Measurements from ENCODE around the gene MAGEC3.

MAGEC3 gene

GRCh38 chrX:141894733-141895132 lies 56.6 kb downstream of the MAGEC3 start:
- no peaks in the 10 kb centered on the region for H3K9me3 ChIP-seq
- no peak overlapping the region for H3K9ac ChIP-seq
- H4K20me1 ChIP-seq, result no peaks in the 10 kb centered on the region; the same call in 1 of the 2 replicates
- no peaks in the 10 kb centered on the region for H3K4me1 ChIP-seq
- H3K4me3 ChIP-seq, result no peak overlapping the region
- no peak for TF ChIP-seq Cebpa-rat (IDR thresholded peaks at IDR 0.05)
- peaks cover 48% of the 10 kb centered on the region for H3K27me3 ChIP-seq
- no peak overlapping the region for H3K27ac ChIP-seq
- no peak overlapping the region for H3K4me2 ChIP-seq
- no peaks in the 10 kb centered on the region for H3K36me3 ChIP-seq

- Histone ChIP-seq H3K36me3 (no peaks in the 10 kb centered on the region), H3K27me3 (peaks cover 63% of the 10 kb centered on the region), H3K4me2 (no peak overlapping the region), H3K9me3 (no peaks in the 10 kb centered on the region), H3K4me3 (no peak overlapping the region), H3K4me1 (no peaks in the 10 kb centered on the region), H4K20me1 (no peaks in the 10 kb centered on the region; the same call in 1 of the 2 replicates), H3K27ac (no peak overlapping the region), H3K9ac (no peak overlapping the region)
- no peak for TF ChIP-seq Cebpa-rat (IDR thresholded peaks at IDR 0.05)
Observed at GRCh38 chrX:141897690-141898089, 59.6 kb downstream of the MAGEC3 start.

- TF ChIP-seq Cebpa-rat (IDR thresholded peaks at IDR 0.05), result no peak
Observed at GRCh38 chrX:141902366-141902765, 64.2 kb downstream of the MAGEC3 start.

GRCh38 chrX:141903400-141904155 lies 65.5 kb downstream of the MAGEC3 start, which contains the start of gene MAGEC1:
MAGEC1 (plus strand) TSS chrX:141903894; CDS start chrX:141905073, 1,179 bp downstream.
- no peaks in the 10 kb centered on the region for H3K4me1 ChIP-seq
- H3K9ac ChIP-seq, result no peak within 1 kb of the TSS
- TF ChIP-seq Cebpa-rat (IDR thresholded peaks at IDR 0.05), result no peak
- H3K9me3 ChIP-seq, result no peaks in the 10 kb centered on the region
- no peak within 1 kb of the TSS for H3K4me2 ChIP-seq
- no peaks in the 10 kb centered on the region for H3K36me3 ChIP-seq
- no peak within 1 kb of the TSS for H3K4me3 ChIP-seq
- H3K27ac ChIP-seq, result no peak within 1 kb of the TSS
- peaks cover 96% of the 10 kb centered on the region for H3K27me3 ChIP-seq
- peaks cover 12% of the 10 kb centered on the region; the same call in 1 of the 2 replicates for H4K20me1 ChIP-seq

More at GRCh38 chrX:141902366-141902765, 64.2 kb downstream of the MAGEC3 start:
- no peak overlapping the region for H3K27ac ChIP-seq
- no peaks in the 10 kb centered on the region for H3K9me3 ChIP-seq
- H3K4me3 ChIP-seq, result no peak overlapping the region
- H3K9ac ChIP-seq, result no peak overlapping the region
- H3K36me3 ChIP-seq, result no peaks in the 10 kb centered on the region
- peaks cover 94% of the 10 kb centered on the region for H3K27me3 ChIP-seq
- peaks cover 7% of the 10 kb centered on the region; the same call in 1 of the 2 replicates for H4K20me1 ChIP-seq
- H3K4me2 ChIP-seq, result no peak overlapping the region
- H3K4me1 ChIP-seq, result no peaks in the 10 kb centered on the region

GRCh38 chrX:141904262-141904661 lies 66.1 kb downstream of the MAGEC3 start:
- peaks cover 98% of the 10 kb centered on the region for H3K27me3 ChIP-seq
- no peaks in the 10 kb centered on the region for H3K4me1 ChIP-seq
- H3K4me3 ChIP-seq, result no peak overlapping the region
- H3K4me2 ChIP-seq, result no peak overlapping the region
- no peak for TF ChIP-seq Cebpa-rat (IDR thresholded peaks at IDR 0.05)
- no peaks in the 10 kb centered on the region for H3K36me3 ChIP-seq
- no peak overlapping the region for H3K27ac ChIP-seq
- H4K20me1 ChIP-seq, result peaks cover 12% of the 10 kb centered on the region; the same call in 1 of the 2 replicates
- H3K9me3 ChIP-seq, result no peaks in the 10 kb centered on the region
- no peak overlapping the region for H3K9ac ChIP-seq

- Histone ChIP-seq H3K36me3 (no peaks in the 10 kb centered on the region), H3K4me3 (no peak overlapping the region), H3K27ac (no peak overlapping the region), H4K20me1 (peaks cover 6% of the 10 kb centered on the region; the same call in 1 of the 2 replicates), H3K9me3 (no peaks in the 10 kb centered on the region), H3K9ac (no peak overlapping the region), H3K27me3 (peaks cover 78% of the 10 kb centered on the region), H3K4me2 (no peak overlapping the region), H3K4me1 (no peaks in the 10 kb centered on the region)
- TF ChIP-seq Cebpa-rat (IDR thresholded peaks at IDR 0.05), result no peak
Observed at GRCh38 chrX:141917801-141918200, 79.7 kb downstream of the MAGEC3 start.

GRCh38 chrX:141924293-141924692 lies 86.2 kb downstream of the MAGEC3 start:
- no peak for TF ChIP-seq Cebpa-rat (IDR thresholded peaks at IDR 0.05)
- H3K9ac ChIP-seq, result no peak overlapping the region
- H3K27me3 ChIP-seq, result peaks cover 88% of the 10 kb centered on the region

GRCh38 chrX:141928432-141928831 lies 90.3 kb downstream of the MAGEC3 start:
- no peaks in the 10 kb centered on the region for H3K4me1 ChIP-seq
- no peak overlapping the region for H3K9ac ChIP-seq
- no peaks in the 10 kb centered on the region for H3K36me3 ChIP-seq
- no peak overlapping the region for H3K4me3 ChIP-seq
- H3K4me2 ChIP-seq, result no peak overlapping the region
- no peak for TF ChIP-seq Cebpa-rat (IDR thresholded peaks at IDR 0.05)
- no peaks in the 10 kb centered on the region for H3K9me3 ChIP-seq
- H3K27ac ChIP-seq, result no peak overlapping the region
- peaks cover 83% of the 10 kb centered on the region for H3K27me3 ChIP-seq
- no peaks in the 10 kb centered on the region for H4K20me1 ChIP-seq

More at GRCh38 chrX:141924293-141924692, 86.2 kb downstream of the MAGEC3 start:
- no peak overlapping the region for H3K4me3 ChIP-seq
- H3K9me3 ChIP-seq, result no peaks in the 10 kb centered on the region
- no peak overlapping the region for H3K27ac ChIP-seq
- H3K36me3 ChIP-seq, result no peaks in the 10 kb centered on the region
- no peak overlapping the region for H3K4me2 ChIP-seq
- H4K20me1 ChIP-seq, result no peaks in the 10 kb centered on the region
- no peaks in the 10 kb centered on the region for H3K4me1 ChIP-seq

GRCh38 chrX:141934059-141934641 lies 96.0 kb downstream of the MAGEC3 start:
- H3K27ac ChIP-seq, result no peak overlapping the region
- H3K36me3 ChIP-seq, result no peaks in the 10 kb centered on the region
- no peak overlapping the region for H3K4me2 ChIP-seq
- H3K9ac ChIP-seq, result no peak overlapping the region
- H3K9me3 ChIP-seq, result no peaks in the 10 kb centered on the region
- H3K4me1 ChIP-seq, result no peaks in the 10 kb centered on the region
- H3K4me3 ChIP-seq, result no peak overlapping the region
- H4K20me1 ChIP-seq, result no peaks in the 10 kb centered on the region
- peaks cover 87% of the 10 kb centered on the region for H3K27me3 ChIP-seq
- TF ChIP-seq Cebpa-rat (IDR thresholded peaks at IDR 0.05), result no peak

GRCh38 chrX:141935645-141936044 lies 97.5 kb downstream of the MAGEC3 start:
- H3K9me3 ChIP-seq, result no peaks in the 10 kb centered on the region
- H3K27me3 ChIP-seq, result peaks cover 91% of the 10 kb centered on the region
- no peaks in the 10 kb centered on the region; the same call in 1 of the 2 replicates for H4K20me1 ChIP-seq
- H3K4me2 ChIP-seq, result no peak overlapping the region
- H3K36me3 ChIP-seq, result no peaks in the 10 kb centered on the region
- no peak for TF ChIP-seq Cebpa-rat (IDR thresholded peaks at IDR 0.05)
- no peak overlapping the region for H3K27ac ChIP-seq
- H3K4me1 ChIP-seq, result no peaks in the 10 kb centered on the region
- no peak overlapping the region for H3K4me3 ChIP-seq
- H3K9ac ChIP-seq, result no peak overlapping the region

Measured in BLaER1 (cell line).